BJ (cell line): ENCODE data around the gene CELF2. TPM values are rescaled to one million over a fixed set of nuclear protein-coding genes. Genes with fewer than 3 reads are reported as not detected.

Experiments
- CTCF ChIA-PET: fragments of 350-600 bp; formaldehyde crosslinking; extraction: SDS; loops from one replicate; lab custom pipeline; 2021; ENCODE audit warnings: antibody characterized with exemption, inconsistent platforms; lab: Yijun Ruan, JAX
- POLR2A ChIA-PET: fragments of 300-600 bp; sonication (Branson Sonifier 250); formaldehyde crosslinking; extraction: SDS; loops from one replicate; lab custom pipeline; 2021; ENCODE audit warnings: antibody characterized with exemption; lab: Charles Lee
- DNase-seq: peaks from one replicate; pipeline ENCODE4 v3.0.0-alpha.2; 2011; ENCODE audit warnings: low read depth
- H3K27me3 ChIP-seq: 2 replicates; pipeline ENCODE4 v1.6.0; 2011; ENCODE audit warnings: low read length; ENCODE audit not compliant: control insufficient read depth, insufficient read depth
- H3K36me3 ChIP-seq: 2 replicates; pipeline ENCODE4 v1.5.1; 2011; ENCODE audit warnings: low read length; ENCODE audit not compliant: control insufficient read depth, insufficient read depth
- H3K4me3 ChIP-seq: 2 replicates; pipeline ENCODE4 v1.5.1; 2011; ENCODE audit warnings: low read depth, mild to moderate bottlenecking, control low read depth, low read length
- CTCF ChIP-seq: IDR thresholded peaks from 2 replicates; pipeline ENCODE4 v1.5.1; 2011; ENCODE audit warnings: low read depth, mild to moderate bottlenecking, control low read depth, inconsistent platforms, low read length, moderate library complexity; ENCODE audit not compliant: insufficient read depth
- polyA plus RNA-seq: library from polyadenylated mRNA; depleted of rRNA; stranded (reverse); fragments of >200 nt; gene quantifications from 2 replicates; pipeline ENCODE4 v1.2.3, GENCODE V29; 2011

CELF2 gene
- polyA plus RNA-seq, 1 experiment: 8.8 TPM

- no peaks in the 10 kb centered on the region for H3K27me3 ChIP-seq
- ChIA-PET POLR2A (no interaction called here), CTCF (no interaction called here)
- no peak for TF ChIP-seq CTCF
- no peak overlapping the region for H3K4me3 ChIP-seq
- DNase-seq: no peak
- H3K36me3 ChIP-seq: no peaks in the 10 kb centered on the region
These were observed 196.7 kb downstream of the CELF2 start for GRCh38 chr10:11214407-11214806.

- ChIA-PET CTCF (no interaction called here), POLR2A (no interaction called here)
- no peak for TF ChIP-seq CTCF
- Histone ChIP-seq H3K27me3 (no peaks in the 10 kb centered on the region), H3K4me3 (no peak overlapping the region), H3K36me3 (no peaks in the 10 kb centered on the region)
- no peak for DNase-seq
These were observed 197.8 kb downstream of the CELF2 start for GRCh38 chr10:11215471-11215870.

GRCh38 chr10:11217521-11217920, 199.8 kb downstream of the CELF2 start:
- ChIA-PET POLR2A (no interaction called here), CTCF (interaction anchor here (0.6 to 1.2 kb wide), 3 partner anchors 8 to 54 kb away, joined by 3 to 4 read pairs (median 3); no protein-coding TSS in a partner anchor)
- Histone ChIP-seq H3K27me3 (no peaks in the 10 kb centered on the region), H3K4me3 (no peak overlapping the region), H3K36me3 (no peaks in the 10 kb centered on the region)
- TF ChIP-seq CTCF: no peak
- no peak for DNase-seq

- Histone ChIP-seq H3K27me3 (no peaks in the 10 kb centered on the region), H3K4me3 (no peak overlapping the region), H3K36me3 (no peaks in the 10 kb centered on the region)
- ChIA-PET POLR2A (no interaction called here), CTCF (no interaction called here)
- no peak for DNase-seq
- TF ChIP-seq CTCF: no peak
These were observed 200.7 kb downstream of the CELF2 start for GRCh38 chr10:11218395-11218794.

- no peak for TF ChIP-seq CTCF
- CTCF ChIA-PET: interaction anchor here (1.2 kb wide), 1 partner anchor 8 kb away, joined by 3 read pairs; no protein-coding TSS in a partner anchor
- Histone ChIP-seq H3K36me3 (no peaks in the 10 kb centered on the region), H3K4me3 (no peak overlapping the region), H3K27me3 (no peaks in the 10 kb centered on the region)
- DNase-seq: no peak
- POLR2A ChIA-PET: no interaction called here
These were observed 201.8 kb downstream of the CELF2 start for GRCh38 chr10:11219431-11219830.
